ENCODE data around the gene PDE7B.

The PDE7B gene

DNA sequence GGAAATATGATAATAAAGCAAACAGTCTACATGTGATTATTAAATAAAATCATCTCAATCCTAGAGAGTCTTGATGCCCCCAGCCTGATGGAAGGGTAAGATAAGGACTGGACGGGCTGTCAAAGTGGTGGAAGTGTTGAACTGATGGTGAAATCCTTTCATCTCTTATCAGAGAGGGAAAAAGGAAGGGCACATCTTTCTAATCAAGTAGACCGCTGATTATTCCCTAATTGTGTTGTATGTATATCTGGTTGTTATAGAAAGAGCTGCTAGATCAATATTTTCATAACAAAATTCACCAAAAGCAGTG, 184.5 kb downstream of the PDE7B start:
- no peak for DNase-seq

DNA sequence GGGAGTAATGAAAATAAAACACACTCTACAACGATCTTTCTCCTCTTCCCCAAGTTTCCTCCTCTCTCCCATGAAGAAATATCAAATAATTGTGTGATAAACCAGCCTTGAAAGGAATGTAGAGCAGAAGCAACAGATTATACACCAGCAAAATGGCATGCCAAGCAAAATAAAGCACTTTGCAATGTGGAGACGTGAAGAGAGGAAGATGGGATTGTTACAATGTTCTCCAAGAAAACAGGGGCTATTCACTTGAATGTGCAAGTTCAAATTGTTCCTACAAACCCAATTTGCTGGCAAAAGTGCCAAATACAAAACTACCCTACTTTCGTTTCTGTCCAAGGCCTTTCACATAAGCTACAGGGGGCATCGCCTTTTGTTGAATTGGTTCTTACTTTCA, 185.1 kb downstream of the PDE7B start:
- DNase-seq = no peak

DNA sequence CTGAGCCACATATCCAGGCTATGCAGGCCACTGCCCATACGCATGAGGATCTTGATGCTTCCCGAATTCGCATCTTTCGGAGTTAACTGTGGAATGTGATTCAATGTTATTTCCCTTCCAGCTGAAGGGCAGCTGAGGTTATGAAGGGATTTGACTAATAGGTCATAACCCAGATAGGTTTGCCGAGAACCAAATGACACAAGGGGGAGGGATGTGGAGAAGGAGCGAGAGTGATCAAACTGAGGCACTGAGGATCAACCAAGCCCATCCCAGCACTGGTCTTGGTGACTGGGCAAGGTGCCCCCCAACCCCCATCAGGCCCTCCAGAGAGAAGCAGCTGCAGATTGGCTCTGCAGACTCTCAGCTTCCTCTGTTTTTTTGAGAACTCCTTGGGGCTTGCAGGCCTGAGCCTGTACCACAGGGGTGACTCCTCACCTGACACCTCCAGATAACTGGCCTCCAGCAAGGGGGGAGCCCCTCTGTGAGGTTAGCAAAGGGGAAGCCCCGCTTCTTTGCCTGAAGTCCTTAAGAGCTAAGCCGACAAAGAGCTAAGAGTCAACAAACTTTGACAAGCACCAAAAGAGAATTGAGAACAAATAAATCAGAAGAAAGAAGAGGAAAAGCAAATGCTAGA, 185.9 kb downstream of the PDE7B start:
- DNase-seq = no peak

DNA sequence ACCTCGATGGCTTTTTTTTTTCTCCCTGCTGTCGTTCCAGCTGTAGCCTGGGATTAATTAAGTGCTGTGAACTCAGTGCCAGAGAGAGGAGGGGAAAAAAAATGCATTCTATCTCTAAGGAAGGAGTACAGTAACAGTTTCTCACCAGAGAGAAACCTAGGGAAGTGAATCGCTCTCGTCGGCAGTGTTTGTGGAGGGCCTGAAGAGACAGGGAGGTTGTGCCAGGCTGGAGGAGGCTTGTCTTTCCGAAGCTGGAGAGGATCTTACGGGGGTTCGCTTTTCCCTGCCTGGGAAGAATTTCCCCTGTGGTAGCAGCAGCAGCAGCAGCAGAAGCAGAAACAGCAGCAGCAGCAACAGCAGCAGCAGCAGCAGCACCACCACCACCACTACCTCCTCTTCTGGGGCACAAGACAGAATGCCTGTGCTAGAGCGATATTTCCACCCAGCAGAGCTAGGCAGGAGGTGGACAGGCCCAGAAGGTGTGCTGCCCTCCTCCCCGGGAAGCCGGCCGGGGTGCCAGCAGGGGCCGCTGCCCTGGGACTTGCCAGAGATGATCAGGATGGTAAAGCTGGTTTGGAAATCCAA, 186.5 kb downstream of the PDE7B start:
- no peak for DNase-seq

DNA sequence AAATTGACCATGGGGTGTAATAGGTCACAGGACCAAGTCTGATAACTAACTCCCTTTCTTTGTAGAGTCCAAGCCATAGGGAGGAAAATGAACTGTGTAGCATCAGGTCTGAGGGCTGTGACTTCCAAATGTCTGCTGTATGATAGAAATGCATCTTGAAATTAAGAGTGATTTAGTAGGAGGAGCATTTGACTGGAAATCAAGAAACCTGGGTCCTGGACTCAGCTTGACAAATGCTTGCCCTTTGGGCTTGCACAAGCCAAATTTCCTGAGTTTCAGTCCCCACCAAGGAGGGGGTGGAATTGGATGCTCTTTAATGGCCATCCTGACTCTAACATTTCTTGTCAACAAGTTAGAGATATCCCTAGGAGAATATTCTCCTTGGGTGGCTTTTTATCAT, 187.0 kb downstream of the PDE7B start:
- DNase-seq = no peak

DNA sequence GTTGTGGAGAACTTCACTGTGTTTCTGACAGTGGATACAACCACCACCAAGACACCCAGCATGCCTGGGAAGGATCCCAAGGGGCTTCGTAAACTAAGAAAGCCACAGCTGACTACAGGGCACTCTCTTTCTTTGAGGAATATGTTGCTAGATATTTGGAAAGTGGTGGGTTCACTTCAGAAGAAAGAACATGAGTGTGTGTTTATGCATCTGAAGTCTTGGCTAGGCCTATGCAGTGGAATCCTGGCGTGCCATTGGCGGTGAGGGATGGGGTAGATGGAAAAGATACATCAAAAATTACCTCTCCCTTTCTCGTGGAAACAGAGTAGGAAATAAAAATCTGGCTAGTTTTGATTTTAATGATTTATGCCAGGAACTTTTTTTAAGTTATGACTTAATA, 187.7 kb downstream of the PDE7B start:
- no peak for DNase-seq

DNA sequence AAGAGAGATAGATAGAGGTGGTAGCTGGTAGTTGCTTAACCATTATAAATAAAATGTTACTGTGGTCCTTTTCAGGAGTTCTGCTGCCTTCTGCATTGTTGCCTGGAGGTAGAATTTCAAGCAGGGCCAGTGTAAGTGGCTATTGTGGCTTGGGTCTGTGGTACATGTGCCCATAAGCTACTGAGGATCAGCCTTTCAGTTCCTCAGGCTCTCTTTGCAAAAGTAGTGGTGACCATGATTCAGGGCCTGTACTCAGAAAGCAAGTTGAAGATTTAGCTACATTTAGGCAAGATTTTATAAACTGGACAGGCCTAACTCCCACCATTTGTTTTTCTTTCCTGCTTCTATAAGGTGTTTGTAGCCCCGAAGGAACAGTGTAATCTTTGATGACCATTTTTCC, 199.0 kb downstream of the PDE7B start:
- no peak for DNase-seq

DNA sequence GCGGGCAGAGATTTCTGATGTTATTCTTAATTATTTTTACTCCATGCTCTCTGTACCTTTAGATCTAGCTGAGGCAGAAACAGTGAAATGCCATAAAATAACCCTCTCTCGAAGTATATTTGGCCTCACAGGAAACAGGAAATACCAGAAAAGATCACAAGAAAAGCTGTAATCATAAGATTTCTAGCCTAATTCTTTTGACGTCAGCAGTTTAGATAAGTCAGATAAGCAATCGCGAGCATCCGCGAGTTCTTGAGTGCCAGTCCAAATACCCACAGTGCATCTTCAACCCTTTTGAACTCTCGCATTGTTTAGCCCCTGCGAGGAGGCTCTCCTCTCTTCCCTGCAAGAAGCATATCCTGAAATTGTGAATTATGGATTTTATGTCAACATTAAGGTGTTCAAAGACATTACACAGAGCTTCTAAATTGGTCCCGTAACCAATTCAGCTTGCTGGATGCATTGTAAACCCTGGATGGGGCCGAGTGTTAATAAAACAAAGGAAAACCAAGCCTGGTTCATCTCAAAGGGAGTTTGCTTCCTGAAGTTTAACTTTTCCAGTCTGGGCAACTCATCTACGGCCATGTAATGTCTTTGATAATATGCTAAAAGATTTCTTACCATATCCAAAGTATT, 199.8 kb downstream of the PDE7B start:
- peak in 5 of 6 experiments; percentile 6 to 62 (median 54) for DNase-seq

DNA sequence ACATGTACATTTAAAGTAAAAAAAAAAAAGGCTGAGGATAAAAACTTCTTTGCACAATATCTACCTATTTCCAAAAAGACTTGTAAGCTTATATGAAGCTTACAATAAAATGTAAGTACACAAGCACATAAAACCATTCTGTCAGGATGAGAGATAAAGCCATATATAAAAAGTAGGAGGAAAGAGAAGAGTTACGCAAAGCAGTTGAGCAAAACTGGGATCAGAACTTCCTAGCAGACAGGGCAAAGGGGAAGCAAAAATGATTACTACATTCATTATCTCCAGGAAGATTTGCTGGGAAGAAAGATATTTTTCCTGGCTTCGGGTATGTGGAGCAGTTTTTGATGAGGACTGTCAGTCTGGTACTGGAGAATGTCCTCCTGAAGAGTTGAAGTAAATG, 200.5 kb downstream of the PDE7B start:
- DNase-seq = no peak

DNA sequence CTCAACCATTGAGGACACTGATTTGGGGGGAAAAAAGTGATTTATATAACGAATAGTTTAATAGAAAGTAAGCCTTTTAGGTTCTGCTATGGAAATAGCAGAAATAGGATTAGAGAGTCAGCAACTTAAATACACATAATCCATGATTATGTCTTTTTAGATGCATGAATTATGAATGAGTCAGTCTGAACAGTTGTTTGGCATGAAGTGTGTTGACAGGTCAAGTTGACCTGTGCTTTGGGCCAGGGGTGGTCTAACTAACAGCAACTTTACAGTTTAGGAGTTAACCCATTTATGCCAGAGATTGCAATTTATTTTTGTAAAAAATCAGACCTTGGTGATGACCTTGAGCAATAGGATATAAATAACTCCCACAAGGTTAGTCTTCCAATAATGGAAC, 207.4 kb downstream of the PDE7B start:
- DNase-seq = no peak

DNA sequence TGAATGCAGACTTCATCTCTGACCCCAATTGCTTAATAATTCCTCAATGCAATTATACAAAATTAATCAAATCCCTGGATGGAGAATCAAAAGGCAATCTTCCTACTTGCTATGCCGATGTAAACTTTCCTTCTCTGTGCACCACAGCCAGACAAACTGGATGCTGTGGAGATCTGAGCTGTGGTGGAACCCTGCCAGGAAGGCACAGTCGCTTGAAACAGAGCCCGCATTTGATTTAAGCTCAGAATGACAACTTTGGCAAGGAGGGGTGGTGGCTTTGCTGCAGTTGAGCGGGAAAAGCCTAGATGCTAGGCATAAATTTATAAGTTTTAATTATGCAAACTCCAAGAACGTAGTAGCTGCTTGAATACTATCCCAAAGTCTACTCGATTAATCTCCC, 207.8 kb downstream of the PDE7B start:
- DNase-seq = no peak

DNA sequence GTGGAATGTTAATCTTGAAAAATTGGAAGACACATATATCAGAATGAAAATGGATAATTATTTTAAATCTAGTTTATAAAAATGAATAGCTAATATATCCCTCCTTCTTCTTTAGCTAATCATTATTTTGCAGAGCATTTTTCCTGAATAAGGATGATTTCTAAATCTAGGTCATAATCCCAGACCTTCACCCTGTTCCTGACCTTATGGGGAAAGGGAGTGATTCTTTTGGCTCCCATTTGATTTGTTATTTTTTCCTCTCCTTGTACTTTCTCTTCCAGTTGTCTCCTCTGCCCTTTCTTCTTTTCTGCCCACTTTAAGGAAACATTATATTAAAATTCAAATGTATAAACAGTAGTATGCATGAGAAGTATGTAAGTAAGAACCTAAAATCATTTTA, 208.6 kb downstream of the PDE7B start:
- no peak for DNase-seq

DNA sequence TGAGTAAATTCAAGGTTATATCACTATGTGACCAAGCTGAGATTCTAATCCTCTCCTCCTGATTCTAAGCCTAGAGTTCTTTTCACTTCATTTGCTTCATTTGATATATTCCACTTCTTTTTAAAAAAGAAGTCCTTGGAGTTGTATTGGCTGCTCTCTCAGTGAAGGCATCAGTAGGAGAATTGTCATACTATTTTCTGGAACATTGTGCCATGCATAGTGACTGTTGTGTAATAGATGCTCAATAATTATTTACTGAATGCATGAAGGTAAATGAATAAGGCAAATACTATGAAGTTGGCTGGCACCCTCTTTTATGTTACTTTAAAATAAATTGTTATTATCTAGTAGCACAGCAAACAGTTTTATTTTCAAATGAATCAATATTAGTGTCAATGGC, 209.3 kb downstream of the PDE7B start:
- no peak for DNase-seq

DNA sequence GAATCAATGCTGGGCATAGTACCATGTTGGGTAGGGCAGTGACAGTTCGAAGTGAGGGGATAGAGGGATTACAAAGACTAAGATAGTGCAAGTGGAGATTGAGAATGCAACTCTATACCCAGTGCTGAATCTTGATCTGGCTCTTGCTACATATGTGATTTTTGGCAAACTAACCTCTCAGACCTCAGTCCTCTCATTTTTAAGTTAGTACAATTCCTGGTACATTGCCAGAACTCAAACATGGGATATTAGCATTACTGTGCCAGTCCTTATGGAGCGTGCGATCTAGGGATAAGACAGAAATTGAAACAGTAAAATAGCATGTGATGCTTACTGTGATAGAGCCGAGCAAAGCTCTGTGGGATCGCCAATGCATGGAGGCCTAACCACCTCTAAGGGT, 210.2 kb downstream of the PDE7B start:
- no peak for DNase-seq

DNA sequence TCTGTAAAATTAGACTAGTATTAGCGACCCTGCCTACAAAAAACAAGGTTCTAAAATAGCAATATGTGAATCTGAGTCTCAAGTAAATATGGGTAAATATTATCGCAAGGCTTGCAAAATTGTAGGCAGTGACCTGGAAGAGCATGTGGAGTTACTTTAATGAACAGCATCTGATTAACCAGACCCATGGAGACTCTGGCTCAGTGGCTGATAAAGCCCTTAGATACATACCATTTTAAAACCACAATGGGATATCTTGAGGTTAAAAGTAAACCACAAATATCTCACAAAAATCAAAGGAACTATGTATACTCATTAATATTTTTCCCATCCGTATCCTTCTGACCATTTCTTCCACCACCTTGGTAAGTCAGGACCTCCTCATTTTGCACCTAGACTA, 211.6 kb downstream of the PDE7B start:
- no peak for DNase-seq

DNA sequence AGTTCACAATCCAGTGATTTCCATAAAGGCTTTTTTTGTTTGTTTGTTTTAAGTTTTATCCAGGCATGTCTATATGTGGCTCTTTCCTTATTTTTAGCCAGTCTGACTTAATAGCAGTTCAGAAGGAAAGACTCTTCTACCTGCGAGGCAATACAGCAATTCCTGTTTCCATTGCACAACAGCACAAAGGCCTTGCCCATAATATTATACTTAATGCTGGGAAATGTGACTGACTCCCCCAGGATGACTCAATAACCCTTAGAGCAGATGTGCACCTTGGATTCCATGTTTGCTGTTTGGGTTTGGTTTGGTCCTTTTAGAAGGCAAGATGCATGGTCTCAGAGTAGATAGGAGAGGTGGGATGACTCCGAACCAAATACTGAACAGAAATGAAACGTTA, 214.5 kb downstream of the PDE7B start:
- DNase-seq = no peak

DNA sequence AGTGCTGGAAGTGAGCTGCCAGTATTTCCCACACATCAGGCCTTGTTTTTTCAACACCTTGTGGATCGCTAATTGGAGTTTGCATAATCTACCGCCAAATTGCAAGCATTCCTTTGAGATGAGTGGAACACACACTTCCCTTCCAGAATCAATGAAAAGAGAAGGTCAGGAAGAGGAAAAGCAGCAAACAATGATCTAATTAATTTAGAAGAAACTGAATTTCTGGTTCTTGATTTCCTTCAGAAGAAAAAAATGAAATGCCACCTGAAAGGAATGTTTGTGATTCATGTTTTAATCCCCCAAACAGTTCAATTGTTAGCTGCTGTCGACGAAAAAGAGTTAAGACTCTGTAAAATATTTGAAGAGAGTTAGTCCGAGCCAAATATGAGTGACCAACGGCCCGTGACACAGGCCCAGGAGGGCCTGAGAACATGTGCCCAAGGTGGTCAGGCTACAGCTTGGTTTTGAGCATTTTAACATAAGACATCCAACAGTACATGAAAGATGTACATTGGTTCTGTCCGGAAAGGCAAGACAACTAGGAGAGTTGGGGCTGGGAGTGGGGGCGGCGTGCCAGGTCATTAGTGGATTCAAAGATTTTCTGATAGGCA, 216.3 kb downstream of the PDE7B start:
- no peak for DNase-seq

DNA sequence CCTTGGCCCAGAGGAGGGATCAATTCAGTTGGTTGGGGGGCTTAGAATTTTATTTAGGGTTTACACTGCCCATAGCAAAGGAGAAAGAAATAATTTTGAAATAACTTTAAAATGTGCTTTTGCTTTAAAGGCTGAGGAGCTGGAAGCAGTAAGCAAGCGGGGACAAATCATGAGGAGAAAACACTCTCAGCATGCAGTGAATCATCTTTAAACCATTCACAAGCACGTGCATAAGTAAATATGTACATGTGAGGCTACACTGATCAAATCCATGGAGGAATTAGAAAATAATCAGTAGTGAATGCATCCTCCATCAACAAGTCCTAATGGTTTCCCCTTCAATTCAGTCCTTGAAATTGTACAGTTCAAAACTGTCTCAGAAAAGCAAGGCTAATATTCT, 217.6 kb downstream of the PDE7B start:
- no peak for DNase-seq

DNA sequence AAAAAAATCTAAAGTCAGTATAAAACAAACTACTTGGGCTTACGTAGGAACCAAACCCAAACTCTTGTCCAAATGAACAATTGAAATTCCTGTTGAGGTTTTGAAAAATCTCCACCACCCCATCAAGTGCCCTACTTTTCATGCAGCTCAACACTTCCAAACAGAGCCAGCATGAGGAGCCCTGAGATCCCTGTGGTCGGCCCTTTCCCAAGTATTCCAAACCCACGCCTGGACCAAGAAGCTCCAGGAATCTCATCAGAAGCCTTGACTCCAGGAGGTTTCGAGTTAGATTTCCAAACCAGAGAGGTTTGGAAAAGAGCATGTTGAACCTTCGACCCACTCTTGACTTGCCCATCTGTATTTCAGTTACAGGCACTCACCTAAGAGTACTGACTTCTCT, 219.3 kb downstream of the PDE7B start:
- DNase-seq = no peak

DNA sequence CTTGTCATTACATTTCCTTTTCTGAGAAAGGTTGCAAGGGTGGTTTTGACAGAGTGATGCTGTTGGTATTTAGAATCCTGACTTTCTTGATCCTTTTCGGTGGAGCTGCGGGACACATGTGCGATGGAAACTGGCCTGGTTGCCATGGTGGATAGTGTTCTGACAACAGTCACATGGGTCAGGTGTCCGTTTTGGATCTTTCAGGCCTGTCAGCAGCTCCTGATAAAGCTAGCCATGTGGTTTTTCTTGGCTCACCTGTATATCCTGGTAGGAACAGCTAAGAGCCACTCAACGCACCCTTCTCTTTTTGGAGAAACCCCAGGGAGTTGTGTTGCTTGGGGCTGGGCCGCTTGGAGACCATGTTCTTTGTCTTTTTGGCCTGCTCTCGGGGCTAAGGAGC, 221.2 kb downstream of the PDE7B start:
- DNase-seq = no peak

DNA sequence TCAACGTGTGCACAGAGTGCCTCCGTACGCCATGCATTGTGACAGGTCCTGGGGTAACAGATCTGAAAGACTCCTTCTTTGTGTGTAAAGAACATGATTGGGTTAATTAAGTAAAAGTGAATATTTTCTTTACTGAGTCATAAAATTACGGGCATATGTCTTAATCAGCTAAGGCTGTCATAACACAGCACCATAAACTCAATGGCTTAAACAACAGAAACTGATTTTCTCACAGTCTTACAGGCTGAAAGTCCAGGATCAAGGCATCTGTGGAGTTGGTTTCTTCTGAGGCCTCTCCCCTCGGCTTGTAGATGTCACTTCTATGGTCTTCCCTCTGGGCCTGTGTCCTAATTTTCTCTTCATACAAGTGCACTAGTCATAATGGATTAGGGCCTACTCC, 221.7 kb downstream of the PDE7B start:
- DNase-seq = no peak

DNA sequence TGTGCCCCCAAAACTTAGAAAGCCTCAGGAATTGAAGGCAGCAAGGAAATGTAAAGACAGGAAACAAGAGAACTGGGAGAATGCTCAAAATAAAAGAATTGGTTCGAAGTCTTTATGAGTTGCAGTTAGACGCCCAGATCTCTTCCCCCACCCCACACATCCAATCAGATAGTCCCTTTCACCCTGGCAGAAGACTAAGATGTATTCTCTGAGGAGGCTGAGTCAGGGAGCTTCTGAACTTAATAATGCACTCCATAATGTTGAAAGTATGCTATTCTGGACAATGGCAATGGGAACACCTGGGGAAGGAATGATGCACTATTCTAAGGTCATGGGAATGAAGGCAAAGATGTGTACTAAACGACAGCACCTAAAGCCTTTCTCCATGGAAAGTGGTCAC, 225.0 kb downstream of the PDE7B start:
- DNase-seq = no peak

DNA sequence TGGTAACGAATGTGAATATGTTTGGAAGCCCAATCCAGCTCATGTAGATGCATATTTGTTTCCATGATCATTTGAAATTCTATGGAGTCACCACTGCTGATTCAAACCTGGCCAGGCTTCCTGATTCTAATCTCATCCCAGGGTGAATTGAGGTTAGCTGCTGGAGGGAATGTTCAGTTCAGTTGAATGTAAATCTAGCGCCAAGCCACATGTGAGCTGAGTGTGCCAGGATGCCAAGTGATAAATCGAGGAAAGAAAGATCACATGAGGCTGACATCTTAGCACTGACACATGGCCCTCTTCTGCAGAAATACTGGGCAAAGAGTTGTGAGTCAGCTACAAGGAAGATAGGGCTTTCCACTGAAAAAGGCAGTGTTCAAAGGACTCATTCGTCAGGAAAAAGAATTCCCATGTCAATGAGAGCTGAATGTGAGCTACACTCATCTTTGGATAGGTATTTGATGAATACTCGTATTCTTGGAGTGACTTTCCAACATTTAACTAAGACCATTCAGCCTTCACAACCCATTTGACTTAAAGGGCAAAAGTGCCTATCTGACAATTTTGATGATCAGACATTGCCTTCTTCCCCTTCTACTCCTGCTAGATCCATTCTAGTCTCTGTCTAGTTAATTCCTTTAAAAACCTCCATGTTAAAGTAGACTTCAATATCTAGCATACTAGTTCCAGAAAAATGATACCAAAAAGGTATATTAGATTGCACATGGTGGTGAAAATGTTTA, 226.5 kb downstream of the PDE7B start:
- no peak for DNase-seq
